ENCODE data around the gene MISFA. TPM values are rescaled to one million over a fixed set of nuclear protein-coding genes. Genes with fewer than 3 reads are reported as not detected.

MISFA gene
- total RNA-seq, 4 donors from 2014 or later = 4.2 to 13.9 (median 10.4) TPM; not detected in 1

DNA sequence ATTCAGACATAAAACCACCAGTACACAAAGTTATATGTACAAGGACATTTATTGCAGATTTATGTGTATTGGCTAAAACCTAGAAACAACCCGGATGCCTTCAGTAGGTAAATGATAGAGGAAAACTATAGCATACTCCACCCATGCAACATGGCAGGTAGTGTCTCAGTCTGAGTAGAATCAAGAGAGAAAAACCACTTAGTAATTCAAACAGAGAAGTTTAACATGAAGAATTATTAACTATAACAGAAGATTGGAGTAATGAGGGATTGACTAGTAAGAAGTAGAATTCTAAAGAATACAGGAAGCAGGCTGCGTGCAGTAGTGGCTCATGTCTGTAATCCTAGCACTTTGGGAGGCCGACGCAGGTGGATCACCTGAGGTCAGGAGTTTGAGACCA, 50.8 kb downstream of the MISFA start:
- TF ChIP-seq, protein P1, sequence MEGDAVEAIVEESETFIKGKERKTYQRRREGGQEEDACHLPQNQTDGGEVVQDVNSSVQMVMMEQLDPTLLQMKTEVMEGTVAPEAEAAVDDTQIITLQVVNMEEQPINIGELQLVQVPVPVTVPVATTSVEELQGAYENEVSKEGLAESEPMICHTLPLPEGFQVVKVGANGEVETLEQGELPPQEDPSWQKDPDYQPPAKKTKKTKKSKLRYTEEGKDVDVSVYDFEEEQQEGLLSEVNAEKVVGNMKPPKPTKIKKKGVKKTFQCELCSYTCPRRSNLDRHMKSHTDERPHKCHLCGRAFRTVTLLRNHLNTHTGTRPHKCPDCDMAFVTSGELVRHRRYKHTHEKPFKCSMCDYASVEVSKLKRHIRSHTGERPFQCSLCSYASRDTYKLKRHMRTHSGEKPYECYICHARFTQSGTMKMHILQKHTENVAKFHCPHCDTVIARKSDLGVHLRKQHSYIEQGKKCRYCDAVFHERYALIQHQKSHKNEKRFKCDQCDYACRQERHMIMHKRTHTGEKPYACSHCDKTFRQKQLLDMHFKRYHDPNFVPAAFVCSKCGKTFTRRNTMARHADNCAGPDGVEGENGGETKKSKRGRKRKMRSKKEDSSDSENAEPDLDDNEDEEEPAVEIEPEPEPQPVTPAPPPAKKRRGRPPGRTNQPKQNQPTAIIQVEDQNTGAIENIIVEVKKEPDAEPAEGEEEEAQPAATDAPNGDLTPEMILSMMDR (IDR thresholded peaks at IDR 0.05) = no peak
- TF ChIP-seq EP300 (IDR thresholded peaks at IDR 0.05) = no peak
- no peak for TF ChIP-seq POLR2A (IDR thresholded peaks at IDR 0.05)
- TF ChIP-seq POLR2AphosphoS5 (IDR thresholded peaks at IDR 0.05) = no peak
- Histone ChIP-seq H3K36me3 (no peaks in the 10 kb centered on the region), H3K27ac (no peak overlapping the region), H3K4me1 (no peaks in the 10 kb centered on the region), H3K4me3 (no peak overlapping the region), H3K27me3 (no peaks in the 10 kb centered on the region), H3K9me3 (no peaks in the 10 kb centered on the region)
- ATAC-seq = no peak
- WGBS, 2 donors (ENCODE audit: low coverage in 1 of 2) = 67 to 80% methylated on average over 3 to 4 of the region's 4 CpGs

DNA sequence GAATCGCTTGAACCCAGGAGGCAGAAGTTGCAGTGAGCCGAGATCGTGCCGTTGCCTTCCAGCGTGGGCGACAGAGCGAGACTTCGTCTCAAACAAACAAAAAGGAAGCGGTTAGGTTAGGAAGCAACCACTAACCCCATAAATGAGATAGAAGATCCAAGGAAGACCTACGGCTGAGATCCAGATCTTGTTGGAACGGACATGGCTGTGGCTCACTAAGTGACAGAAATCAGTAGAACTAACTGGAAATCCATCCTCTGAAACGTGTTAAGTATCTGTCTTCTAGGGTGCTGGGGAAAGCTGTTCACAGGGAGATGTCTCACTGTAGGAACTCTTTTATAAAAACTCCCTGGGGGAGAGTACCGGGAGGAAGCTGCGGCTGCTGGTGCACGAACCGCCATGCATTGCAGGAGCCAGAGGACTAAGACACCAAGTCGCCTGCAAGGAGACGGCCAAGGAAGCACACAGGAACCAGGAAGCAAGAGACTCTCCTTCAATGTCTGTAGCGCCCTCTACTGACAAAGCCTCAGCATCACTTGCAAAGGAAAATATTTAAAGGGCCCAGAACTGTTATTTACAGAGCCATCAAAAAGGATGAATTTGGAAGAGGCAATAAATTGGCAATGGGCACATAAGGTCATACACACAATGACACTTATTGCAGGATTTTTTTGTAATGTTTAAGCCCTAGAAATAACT, 51.4 kb downstream of the MISFA start:
- H3K27ac ChIP-seq = no peak overlapping the region
- TF ChIP-seq POLR2A (IDR thresholded peaks at IDR 0.05) = no peak
- TF ChIP-seq, protein P1 (IDR thresholded peaks at IDR 0.05) = peak; percentile 25 to 60 (median 42)
- 64 to 94% methylated on average over 3 to 19 of the region's 19 CpGs for WGBS, 2 donors (ENCODE audit: low coverage in 1 of 2)
- H3K9me3 ChIP-seq = no peaks in the 10 kb centered on the region
- H3K36me3 ChIP-seq = no peaks in the 10 kb centered on the region
- no peak overlapping the region for H3K4me3 ChIP-seq
- H3K27me3 ChIP-seq = no peaks in the 10 kb centered on the region
- no peaks in the 10 kb centered on the region for H3K4me1 ChIP-seq
- no peak for ATAC-seq

Other genes with a start within 250 kb of the MISFA start
- 100 to 1,000 TPM; 394 to 614 (median 526) TPM for gene LDHA, start 205.2 kb upstream of the MISFA start, total RNA-seq
- not detected for gene LDHC, start 187.5 kb upstream of the MISFA start, total RNA-seq
- gene LDHAL6A, start 143.9 kb upstream of the MISFA start, total RNA-seq = not detected
- 10 to 100 TPM; 60.1 to 72.8 (median 66.5) TPM for gene TSG101, start 72.8 kb upstream of the MISFA start, total RNA-seq
- gene UEVLD, start 11.1 kb upstream of the MISFA start, total RNA-seq = 10 to 100 TPM; 33.7 to 45.6 (median 38.9) TPM
- 10 to 100 TPM; 16.3 to 30.1 (median 25.3) TPM for gene SPTY2D1, start 34.6 kb downstream of the MISFA start, total RNA-seq
- gene TMEM86A, start 99.0 kb downstream of the MISFA start, total RNA-seq = 1 to 10 TPM; 2.6 to 5.5 (median 3.1) TPM
- gene IGSF22, start 126.4 kb downstream of the MISFA start, total RNA-seq = under 1 TPM in 1 of 4 donors, not detected in 3; 0.13 TPM
- 1 to 10 TPM; 1.3 to 4.4 (median 3.8) TPM for gene PTPN5, start 192.0 kb downstream of the MISFA start, total RNA-seq